Tibial nerve (tissue), 4 donors: Measurements from ENCODE around the gene PROCA1. TPM values are rescaled to one million over a fixed set of nuclear protein-coding genes. Genes with fewer than 3 reads are reported as not detected.

Source experiments
- DNase-seq, 2 donors: peaks; one replicate each; pipeline ENCODE4 v3.0.0-alpha.2; 2019; ENCODE audit warnings: low spot score in 2 of 2
- H3K27ac ChIP-seq, 4 donors: fragments of 200-600 bp; sonication (generic) in 3 of 4; one replicate each; pipeline ENCODE4 v1.5.1; 2017 to 2019; ENCODE audit warnings: mild to moderate bottlenecking in 1 of 4
- H3K27me3 ChIP-seq, 2 donors: fragments of 200-600 bp; sonication (generic) in 1 of 2; one replicate each; pipeline versions ENCODE4 v1.5.1 to v1.6.0; 2017 to 2019
- H3K36me3 ChIP-seq, 3 donors: fragments of 200-600 bp; sonication (generic); one replicate each; pipeline ENCODE4 v1.5.1; 2018 to 2019
- H3K4me1 ChIP-seq, 4 donors: fragments of 200-600 bp; sonication (generic) in 3 of 4; one replicate each; pipeline ENCODE4 v1.5.1; 2017 to 2019
- H3K4me3 ChIP-seq, 4 donors: fragments of 200-600 bp; sonication (generic) in 3 of 4; one replicate each; pipeline ENCODE4 v1.5.1; 2017 to 2019; ENCODE audit warnings: mild to moderate bottlenecking in 1 of 4, moderate library complexity in 1 of 4
- H3K9me3 ChIP-seq, 4 donors: fragments of 200-600 bp; sonication (generic) in 3 of 4; one replicate each; pipeline ENCODE4 v1.5.1; 2017 to 2019
- CTCF ChIP-seq, 5 experiments: fragments of 200-600 bp in 3 of 5; fragments of 450-650 bp in 2 of 5; sonication (generic) in 3 of 5; IDR thresholded peaks; one replicate each; pipeline ENCODE4 v1.5.1; 2016 to 2019; ENCODE audit warnings: antibody characterized with exemption in 5 of 5, mild to moderate bottlenecking in 3 of 5, moderate library complexity in 2 of 5
- EP300 ChIP-seq, 2 donors: sonication (generic); formaldehyde crosslinking; IDR thresholded peaks; one replicate each; pipeline ENCODE4 v1.6.1; 2017; ENCODE audit warnings: antibody characterized with exemption in 2 of 2, mild to moderate bottlenecking in 1 of 2
- POLR2A ChIP-seq, 2 donors: fragments of 450-650 bp; IDR thresholded peaks; one replicate each; pipeline ENCODE4 v1.6.1; 2017; ENCODE audit warnings: antibody characterized with exemption in 2 of 2, mild to moderate bottlenecking in 2 of 2, moderate library complexity in 2 of 2
- WGBS, 2 donors: methylation state at CpG; one replicate each; pipeline ENCODE4 v1.1.5; 2018; 5-methylcytosine and 5-hydroxymethylcytosine counted together
- total RNA-seq, 4 donors: library from RNA; depleted of rRNA; stranded (reverse); fragments of >200 nt; gene quantifications; one replicate each; pipeline ENCODE4 v1.1.0, GENCODE V29; 2016

PROCA1 gene
- total RNA-seq, 4 donors from 2014 or later, result 2.1 to 6.3 (median 4.6) TPM

- no peak for DNase-seq
- peaks cover 0 to 25% (median 5%) of the 10 kb centered on the region in 4 donors for H3K4me1 ChIP-seq
- no peak overlapping the region for H3K4me3 ChIP-seq
- H3K27ac ChIP-seq, result no peak overlapping the region
- peaks cover 4 to 58% (median 13%) of the 10 kb centered on the region in 3 donors for H3K36me3 ChIP-seq
- TF ChIP-seq POLR2A (IDR thresholded peaks at IDR 0.05), result no peak
- no peak for TF ChIP-seq EP300 (IDR thresholded peaks at IDR 0.05)
- H3K9me3 ChIP-seq, result no peaks in the 10 kb centered on the region
- no peaks in the 10 kb centered on the region for H3K27me3 ChIP-seq
- WGBS, 2 donors, result 81 to 89% methylated on average over 14 of the region's 14 CpGs
Measured at GRCh38 chr17:28704219-28704858, 7.3 kb downstream of the PROCA1 start.

GRCh38 chr17:28703552-28704218, 8.0 kb downstream of the PROCA1 start:
- peaks cover 6 to 64% (median 20%) of the 10 kb centered on the region in 3 donors for H3K36me3 ChIP-seq
- H3K4me3 ChIP-seq, result no peak overlapping the region
- H3K9me3 ChIP-seq, result no peaks in the 10 kb centered on the region
- peak overlapping the region in 2 of 4 donors; percentile 64 to 70 for H3K27ac ChIP-seq
- DNase-seq, result no peak
- 77 to 79% methylated on average over 16 of the region's 16 CpGs for WGBS, 2 donors
- peaks cover 0 to 21% (median 5%) of the 10 kb centered on the region in 4 donors for H3K4me1 ChIP-seq
- TF ChIP-seq POLR2A (IDR thresholded peaks at IDR 0.05), result no peak
- TF ChIP-seq CTCF (IDR thresholded peaks at IDR 0.05), result no peak
- no peak for TF ChIP-seq EP300 (IDR thresholded peaks at IDR 0.05)
- H3K27me3 ChIP-seq, result no peaks in the 10 kb centered on the region

GRCh38 chr17:28702752-28703150, 8.9 kb downstream of the PROCA1 start:
- H3K4me3 ChIP-seq, result no peak overlapping the region
- H3K4me1 ChIP-seq, result peaks cover 0 to 21% (median 5%) of the 10 kb centered on the region in 4 donors
- DNase-seq, result no peak
- peaks cover 6 to 74% (median 29%) of the 10 kb centered on the region in 3 donors for H3K36me3 ChIP-seq
- 32 to 47% methylated on average over 3 of the region's 3 CpGs for WGBS, 2 donors
- no peaks in the 10 kb centered on the region for H3K9me3 ChIP-seq
- no peaks in the 10 kb centered on the region for H3K27me3 ChIP-seq
- TF ChIP-seq CTCF (IDR thresholded peaks at IDR 0.05), result no peak
- TF ChIP-seq POLR2A (IDR thresholded peaks at IDR 0.05), result no peak
- no peak for TF ChIP-seq EP300 (IDR thresholded peaks at IDR 0.05)
- peak overlapping the region in 2 of 4 donors; percentile 64 to 70 for H3K27ac ChIP-seq

- no peaks in the 10 kb centered on the region for H3K9me3 ChIP-seq
- H3K27ac ChIP-seq, result peak overlapping the region in 2 of 4 donors; percentile 64 to 70
- H3K27me3 ChIP-seq, result no peaks in the 10 kb centered on the region
- peaks cover 0 to 21% (median 5%) of the 10 kb centered on the region in 4 donors for H3K4me1 ChIP-seq
- H3K4me3 ChIP-seq, result no peak overlapping the region
- 42 to 53% methylated on average over 10 of the region's 10 CpGs for WGBS, 2 donors
- DNase-seq, result no peak
- TF ChIP-seq CTCF (IDR thresholded peaks at IDR 0.05) (no peak), POLR2A (IDR thresholded peaks at IDR 0.05) (no peak), EP300 (IDR thresholded peaks at IDR 0.05) (no peak)
- peaks cover 6 to 79% (median 33%) of the 10 kb centered on the region in 3 donors for H3K36me3 ChIP-seq
Measured at GRCh38 chr17:28702026-28702751, 9.5 kb downstream of the PROCA1 start.

- no peak for TF ChIP-seq POLR2A (IDR thresholded peaks at IDR 0.05)
- no peak for TF ChIP-seq EP300 (IDR thresholded peaks at IDR 0.05)
- no peak for TF ChIP-seq CTCF (IDR thresholded peaks at IDR 0.05)
- DNase-seq, result no peak
- H3K9me3 ChIP-seq, result no peaks in the 10 kb centered on the region
- no peaks in the 10 kb centered on the region for H3K27me3 ChIP-seq
- no peak overlapping the region for H3K4me3 ChIP-seq
- H3K4me1 ChIP-seq, result peaks cover 0 to 21% (median 5%) of the 10 kb centered on the region in 4 donors
- 84 to 86% methylated on average over 10 of the region's 10 CpGs for WGBS, 2 donors
- peak overlapping the region in 1 of 4 donors; percentile 70 for H3K27ac ChIP-seq
- peaks cover 6 to 91% (median 44%) of the 10 kb centered on the region in 3 donors for H3K36me3 ChIP-seq
Measured at GRCh38 chr17:28700830-28701492, 10.7 kb downstream of the PROCA1 start.
